B cell (primary cell): ENCODE results near the gene VAV3.

ENCODE experiments used
- CTCF ChIP-seq: fragments of 200-600 bp; IDR thresholded peaks from one replicate; pipeline ENCODE4 v1.8.0; 2022; ENCODE audit warnings: antibody characterized with exemption, mild to moderate bottlenecking
- EZH2 ChIP-seq: IDR thresholded peaks from 2 replicates; pipeline ENCODE4 v1.6.1; 2012; ENCODE audit warnings: borderline replicate concordance, low read depth, mild to moderate bottlenecking, moderate library complexity, low read length; ENCODE audit not compliant: insufficient read depth, poor library complexity, severe bottlenecking

GRCh38 chr1:107879346-107879745, 85.6 kb downstream of the VAV3 start:
- TF ChIP-seq CTCF (no peak), EZH2 (no peak)
